ENCODE data around the gene NPAS3.

NPAS3 gene

GRCh38 chr14:33273978-33274377 is 335.3 kb downstream of the NPAS3 start:
- no peak for DNase-seq

GRCh38 chr14:33275879-33276278 is 337.2 kb downstream of the NPAS3 start:
- DNase-seq: no peak

GRCh38 chr14:33279865-33280264 is 341.2 kb downstream of the NPAS3 start:
- DNase-seq: no peak

- DNase-seq: no peak
Measured at GRCh38 chr14:33280646-33281045, 342.0 kb downstream of the NPAS3 start.

GRCh38 chr14:33282331-33283230 is 343.9 kb downstream of the NPAS3 start:
- no peak for DNase-seq

GRCh38 chr14:33285902-33286700 is 347.4 kb downstream of the NPAS3 start:
- no peak for DNase-seq

- no peak for DNase-seq
Measured at GRCh38 chr14:33287189-33287588, 348.5 kb downstream of the NPAS3 start.

GRCh38 chr14:33290641-33291040 is 352.0 kb downstream of the NPAS3 start:
- no peak for DNase-seq

- no peak for DNase-seq
Measured at GRCh38 chr14:33291529-33292104, 352.9 kb downstream of the NPAS3 start.

- DNase-seq: no peak
Measured at GRCh38 chr14:33294419-33294818, 355.7 kb downstream of the NPAS3 start.

GRCh38 chr14:33297565-33297964 is 358.9 kb downstream of the NPAS3 start:
- no peak for DNase-seq

- no peak for DNase-seq
Measured at GRCh38 chr14:33307691-33308251, 369.1 kb downstream of the NPAS3 start.

GRCh38 chr14:33309106-33309505 is 370.4 kb downstream of the NPAS3 start:
- no peak for DNase-seq

GRCh38 chr14:33315217-33315616 is 376.5 kb downstream of the NPAS3 start:
- no peak for DNase-seq

- no peak for DNase-seq
Measured at GRCh38 chr14:33315721-33316120, 377.0 kb downstream of the NPAS3 start.

GRCh38 chr14:33317675-33318074 is 379.0 kb downstream of the NPAS3 start:
- DNase-seq: no peak

- no peak for DNase-seq
Measured at GRCh38 chr14:33323979-33324378, 385.3 kb downstream of the NPAS3 start.

- DNase-seq: no peak
Measured at GRCh38 chr14:33331176-33331949, 392.7 kb downstream of the NPAS3 start.

- no peak for DNase-seq
Measured at GRCh38 chr14:33332497-33332896, 393.8 kb downstream of the NPAS3 start.

GRCh38 chr14:33335366-33335765 is 396.7 kb downstream of the NPAS3 start:
- no peak for DNase-seq

GRCh38 chr14:33342299-33342974 is 403.8 kb downstream of the NPAS3 start:
- DNase-seq: no peak

GRCh38 chr14:33343016-33343415 is 404.3 kb downstream of the NPAS3 start:
- no peak for DNase-seq
